Subcutaneous abdominal adipose tissue (tissue), 5 donors: ENCODE measurements around the gene RENBP.

Experiments
- H3K27ac ChIP-seq: one replicate; pipeline ENCODE4 v1.7.0; 2013; ENCODE audit warnings: low read depth, mild to moderate bottlenecking, inconsistent platforms, low read length, moderate library complexity
- H3K27me3 ChIP-seq, 5 donors: one replicate each; pipeline ENCODE4 v1.7.0; 2013; ENCODE audit warnings: low read length in 5 of 5, inconsistent platforms in 1 of 5; ENCODE audit not compliant: control insufficient read depth in 5 of 5, insufficient read depth in 4 of 5
- H3K36me3 ChIP-seq, 5 donors: one replicate each; pipeline ENCODE4 v1.7.0; 2013; ENCODE audit warnings: low read length in 5 of 5; ENCODE audit not compliant: control insufficient read depth in 5 of 5, insufficient read depth in 5 of 5
- H3K4me1 ChIP-seq, 5 donors: one replicate each; pipeline ENCODE4 v1.7.0; 2013; ENCODE audit warnings: low read length in 5 of 5, mild to moderate bottlenecking in 3 of 5, moderate library complexity in 1 of 5; ENCODE audit not compliant: control insufficient read depth in 5 of 5, insufficient read depth in 5 of 5
- H3K4me3 ChIP-seq, 5 donors: one replicate each; pipeline ENCODE4 v1.7.0; 2013; ENCODE audit warnings: low read length in 5 of 5, low read depth in 1 of 5
- H3K9ac ChIP-seq, 5 donors: one replicate each; pipeline ENCODE4 v1.7.0; 2013; ENCODE audit warnings: low read length in 5 of 5, mild to moderate bottlenecking in 4 of 5, moderate library complexity in 3 of 5
- H3K9me3 ChIP-seq, 5 donors: one replicate each; pipeline ENCODE4 v1.7.0; 2013; ENCODE audit warnings: low read length in 5 of 5; ENCODE audit not compliant: control insufficient read depth in 5 of 5
- donor health status: healthy.
- donor health status: healthy.
- donor health status: healthy.
- donor health status: healthy.
- donor health status: healthy.

Gene RENBP

DNA sequence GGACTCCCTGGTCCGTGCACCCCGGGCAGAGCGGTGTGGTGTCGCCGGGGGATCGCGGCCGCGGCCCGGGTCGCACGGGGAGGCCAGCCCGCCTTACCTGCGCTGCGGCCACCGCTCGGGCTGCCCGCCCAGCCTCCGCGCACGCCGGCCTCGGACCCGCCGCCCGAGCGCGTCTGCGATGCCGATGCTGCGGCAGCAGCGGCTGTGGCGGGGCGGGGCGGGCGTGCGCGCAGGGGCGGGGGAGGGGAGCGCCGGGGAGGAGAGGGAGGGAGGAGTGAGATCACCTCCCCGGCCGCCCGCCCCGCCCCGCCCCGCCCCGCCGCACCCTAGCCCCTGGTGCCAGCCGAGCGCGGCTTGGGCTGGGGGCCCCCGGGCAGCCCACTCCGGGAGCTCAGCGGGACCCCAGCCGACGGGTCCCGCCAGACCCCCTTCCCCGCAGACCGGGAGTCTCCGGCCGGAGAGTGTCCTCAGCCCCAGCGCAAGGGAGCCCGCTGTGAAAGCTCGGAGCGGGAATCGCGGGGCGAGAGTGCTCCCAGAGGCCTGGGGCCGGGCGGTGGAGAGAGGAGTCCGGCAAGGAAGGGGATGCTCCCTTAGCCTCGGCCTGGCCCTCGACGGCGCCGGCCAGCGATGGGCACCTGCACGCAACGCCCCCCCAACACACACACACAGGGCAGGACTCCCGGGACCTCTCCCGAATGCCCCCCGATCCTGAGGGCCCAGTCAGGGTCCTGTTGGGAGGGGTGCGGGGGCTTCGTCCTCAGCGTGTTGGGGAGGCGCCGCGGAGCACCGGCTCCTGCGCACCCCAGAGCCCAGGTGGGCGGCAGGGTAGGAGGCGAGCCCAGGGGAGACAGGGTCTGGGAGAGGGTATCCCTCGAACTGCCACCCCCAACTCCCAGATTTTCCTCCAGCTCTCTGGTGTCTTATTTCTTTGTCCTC lies 58.2 kb downstream of the RENBP start, which contains the start of gene L1CAM:
TSS of gene L1CAM (minus strand) at position 206 of the 936 bp plus-strand sequence. CDS start 10,337 bp downstream, outside the sequence.
- H3K9ac ChIP-seq: no peak within 1 kb of the TSS

More for the DNA sequence above, 58.2 kb downstream of the RENBP start, which contains the start of gene L1CAM:
- Histone ChIP-seq H3K36me3 (no peaks in the 10 kb centered on the region), H3K4me1 (peaks cover 0 to 6% (median 0%) of the 10 kb centered on the region in 5 donors), H3K27ac (no peak within 1 kb of the TSS), H3K9me3 (peaks cover 0 to 4% (median 0%) of the 10 kb centered on the region in 5 donors), H3K27me3 (peaks cover 39 to 75% (median 64%) of the 10 kb centered on the region in 5 donors), H3K4me3 (no peak within 1 kb of the TSS)
